D721Med (cell line): ENCODE data around the gene LZTS3.

ENCODE experiments used
- DNase-seq: peaks from one replicate; pipeline ENCODE4 v3.0.0; 2011; ENCODE audit warnings: low spot score; ENCODE audit not compliant: insufficient read length
- FAIRE-seq: peaks from 2 replicates; lab custom pipeline; 2011; peaks lifted over from hg19 to GRCh38; lab: Jason Lieb, UNC
- CTCF ChIP-seq: IDR thresholded peaks from 2 replicates; pipeline ENCODE4 v1.5.1; 2012; ENCODE audit warnings: mild to moderate bottlenecking, control low read depth; ENCODE audit not compliant: insufficient read depth; ENCODE audit errors: missing control alignments

Gene LZTS3

GRCh38 chr20:3209257-3209945 is 36.1 kb upstream of the LZTS3 start, which contains the start of gene ITPA:
Gene ITPA (plus strand): TSS chr20:3209498. CDS start chr20:3209552, 54 bp downstream.
- TF ChIP-seq CTCF, result no peak
- DNase-seq (no peak), FAIRE-seq (no peak)

GRCh38 chr20:3208786-3209256 is 35.5 kb upstream of the LZTS3 start:
- no peak for TF ChIP-seq CTCF
- FAIRE-seq, result no peak
- DNase-seq, result no peak

- TF ChIP-seq CTCF, result no peak
- no peak for FAIRE-seq
- peak; percentile 63 for DNase-seq
Measured at GRCh38 chr20:3204124-3204794, 30.9 kb upstream of the LZTS3 start, which contains the start of gene DDRGK1. Gene DDRGK1 (minus strand): TSS chr20:3204682. CDS start chr20:3204627, 55 bp downstream.

GRCh38 chr20:3203315-3204123 is 30.2 kb upstream of the LZTS3 start:
- no peak for DNase-seq
- TF ChIP-seq CTCF, result no peak
- no peak for FAIRE-seq

GRCh38 chr20:3202965-3203314 is 29.6 kb upstream of the LZTS3 start:
- DNase-seq, result no peak
- TF ChIP-seq CTCF, result no peak
- FAIRE-seq, result no peak

- DNase-seq (no peak), FAIRE-seq (no peak)
- TF ChIP-seq CTCF, result no peak
Measured at GRCh38 chr20:3199976-3200755, 26.8 kb upstream of the LZTS3 start.
